ENCODE measurements around the gene NDUFA9.

GRCh38 chr12:4648104-4648500 is 812 bp upstream of the NDUFA9 start:
- TF ChIP-seq POLR2AphosphoS5 (IDR thresholded peaks at IDR 0.05) (no peak), POLR2A (IDR thresholded peaks at IDR 0.05) (no peak)

Data from upper lobe of left lung (tissue), 4 donors.